Measurements from ENCODE around the gene MYO7B. TPM values are rescaled to one million over a fixed set of nuclear protein-coding genes. Genes with fewer than 3 reads are reported as not detected.

The MYO7B gene
- total and polyA plus RNA-seq, 8 donors, result 0.61 to 2.4 (median 1.00) TPM

DNA sequence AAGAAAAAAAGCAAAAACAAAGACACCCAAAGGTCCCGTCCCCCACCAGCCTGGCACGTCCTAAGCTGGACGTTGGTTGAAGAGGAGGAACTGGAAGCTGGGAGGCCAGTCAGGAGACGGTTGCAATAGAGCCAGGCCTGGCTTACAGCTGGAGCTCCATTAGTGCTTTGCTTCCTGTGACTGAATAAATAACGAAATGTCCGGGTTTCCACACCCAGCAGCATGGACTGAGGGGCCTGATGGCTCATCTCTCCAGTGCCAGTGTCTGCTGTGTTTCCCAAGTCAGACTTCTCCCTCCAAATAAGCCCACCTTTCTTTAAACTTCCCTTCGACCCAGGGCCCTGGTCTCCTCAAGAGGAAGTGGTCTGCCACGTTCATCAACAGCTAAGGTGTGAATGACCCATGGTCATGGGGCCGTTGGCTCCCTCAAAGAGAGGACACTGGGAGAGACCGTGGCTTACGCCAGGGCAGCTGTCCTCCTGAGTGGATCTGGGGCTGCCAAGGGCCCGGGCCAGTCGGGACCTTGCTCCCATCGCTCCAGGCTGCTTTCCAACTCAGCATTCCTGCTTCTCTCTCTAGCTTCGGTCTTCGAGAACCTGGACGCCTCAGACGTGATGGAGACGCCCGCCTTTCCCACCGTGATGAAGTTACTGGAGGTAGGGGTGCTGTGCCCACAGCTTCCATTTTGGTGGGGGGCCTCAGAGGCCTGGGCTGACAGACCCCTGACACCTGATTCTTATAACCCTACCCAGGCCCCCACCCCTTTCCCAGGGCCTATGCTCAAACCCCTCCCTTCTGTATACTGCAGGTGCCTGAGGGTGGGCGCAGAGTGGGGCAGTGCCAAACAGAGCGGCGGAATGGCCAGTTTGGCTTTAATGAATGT, 44.9 kb downstream of the MYO7B start:
- DNase-seq, result no peak
- intact Hi-C loops (cut with DNase I), result no loop called here

DNA sequence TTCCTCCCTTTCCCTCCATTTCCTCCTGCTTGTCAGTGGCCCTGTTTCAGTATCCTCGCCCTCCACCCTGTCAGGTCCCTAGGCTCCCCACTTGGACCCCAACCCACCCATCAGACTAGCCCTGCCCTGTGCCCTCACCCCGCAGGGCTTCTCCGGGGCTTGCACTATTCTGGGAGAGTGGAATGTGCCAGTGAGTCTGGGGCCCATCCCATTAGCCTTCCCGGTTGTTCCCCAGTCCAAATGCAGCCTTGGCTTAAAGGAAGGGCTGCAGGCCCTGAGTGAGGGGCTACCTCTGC, 45.5 kb downstream of the MYO7B start:
- intact Hi-C loops (cut with DNase I), result no loop called here
- Histone ChIP-seq H3K27ac (no peak overlapping the region), H3K36me3 (no peaks in the 10 kb centered on the region), H3K9me3 (no peaks in the 10 kb centered on the region), H3K4me1 (no peaks in the 10 kb centered on the region), H3K27me3 (no peaks in the 10 kb centered on the region), H3K4me3 (no peak overlapping the region)
- no peak for ATAC-seq
- TF ChIP-seq, protein P1, sequence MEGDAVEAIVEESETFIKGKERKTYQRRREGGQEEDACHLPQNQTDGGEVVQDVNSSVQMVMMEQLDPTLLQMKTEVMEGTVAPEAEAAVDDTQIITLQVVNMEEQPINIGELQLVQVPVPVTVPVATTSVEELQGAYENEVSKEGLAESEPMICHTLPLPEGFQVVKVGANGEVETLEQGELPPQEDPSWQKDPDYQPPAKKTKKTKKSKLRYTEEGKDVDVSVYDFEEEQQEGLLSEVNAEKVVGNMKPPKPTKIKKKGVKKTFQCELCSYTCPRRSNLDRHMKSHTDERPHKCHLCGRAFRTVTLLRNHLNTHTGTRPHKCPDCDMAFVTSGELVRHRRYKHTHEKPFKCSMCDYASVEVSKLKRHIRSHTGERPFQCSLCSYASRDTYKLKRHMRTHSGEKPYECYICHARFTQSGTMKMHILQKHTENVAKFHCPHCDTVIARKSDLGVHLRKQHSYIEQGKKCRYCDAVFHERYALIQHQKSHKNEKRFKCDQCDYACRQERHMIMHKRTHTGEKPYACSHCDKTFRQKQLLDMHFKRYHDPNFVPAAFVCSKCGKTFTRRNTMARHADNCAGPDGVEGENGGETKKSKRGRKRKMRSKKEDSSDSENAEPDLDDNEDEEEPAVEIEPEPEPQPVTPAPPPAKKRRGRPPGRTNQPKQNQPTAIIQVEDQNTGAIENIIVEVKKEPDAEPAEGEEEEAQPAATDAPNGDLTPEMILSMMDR (IDR thresholded peaks at IDR 0.05), result no peak
- no peak for DNase-seq

More for the DNA sequence above, 44.9 kb downstream of the MYO7B start:
- Histone ChIP-seq H3K4me3 (no peak overlapping the region), H3K4me1 (peaks cover 0 to 4% of the 10 kb centered on the region in 2 donors), H3K36me3 (no peaks in the 10 kb centered on the region), H3K27me3 (no peaks in the 10 kb centered on the region), H3K27ac (no peak overlapping the region), H3K9me3 (no peaks in the 10 kb centered on the region)
- TF ChIP-seq, protein P1 (IDR thresholded peaks at IDR 0.05), result no peak
- ATAC-seq, result no peak

DNA sequence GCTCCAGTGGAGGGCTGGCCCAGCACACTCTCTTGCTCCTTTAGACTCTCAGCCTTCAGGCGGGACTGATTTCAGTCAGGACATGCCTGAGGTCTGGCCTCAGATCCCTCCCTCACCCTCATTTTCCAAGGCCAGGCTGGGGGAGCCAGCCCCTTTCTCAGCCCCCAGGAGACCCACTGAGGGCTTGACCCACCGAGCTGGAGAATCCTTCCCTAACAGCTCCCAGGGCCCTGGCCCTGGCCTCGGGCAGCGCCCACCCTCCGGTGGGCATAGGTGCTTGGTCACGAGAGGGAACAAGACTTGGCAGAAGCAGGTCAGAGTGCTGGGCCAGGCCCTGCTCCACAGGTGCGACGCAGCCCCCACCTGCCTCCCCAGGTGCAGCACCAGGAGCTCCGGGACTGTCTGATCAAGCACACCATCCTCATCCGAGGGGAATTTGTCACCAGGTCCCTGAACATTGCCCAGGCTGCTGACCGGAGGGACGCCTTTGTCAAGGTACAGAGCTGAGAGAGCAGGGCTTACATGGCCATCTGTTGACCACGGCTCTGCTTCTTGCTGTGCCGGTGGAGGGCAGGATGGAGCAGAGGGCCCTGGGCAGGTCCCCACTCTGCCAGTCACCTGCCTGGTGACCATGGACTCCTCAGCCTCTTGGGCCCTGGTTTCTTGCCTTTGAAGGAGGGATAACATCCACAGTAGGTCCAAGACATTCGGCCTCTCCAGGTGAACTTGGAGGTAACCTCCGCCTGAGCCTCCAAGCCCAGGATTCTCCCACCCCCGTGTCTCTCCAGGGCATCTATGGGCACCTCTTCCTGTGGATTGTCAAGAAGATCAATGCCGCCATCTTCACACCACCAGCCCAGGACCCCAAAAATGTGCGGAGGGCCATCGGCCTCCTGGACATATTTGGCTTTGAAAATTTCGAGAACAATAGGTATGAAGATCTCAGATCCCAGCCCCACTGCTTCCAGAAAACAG, 46.3 kb downstream of the MYO7B start:
- H3K27me3 ChIP-seq, result no peaks in the 10 kb centered on the region
- TF ChIP-seq, protein P1 (IDR thresholded peaks at IDR 0.05), result no peak
- ATAC-seq, result no peak
- H3K4me3 ChIP-seq, result no peak overlapping the region
- intact Hi-C loops (cut with DNase I), result no loop called here
- no peaks in the 10 kb centered on the region for H3K9me3 ChIP-seq
- no peaks in the 10 kb centered on the region for H3K36me3 ChIP-seq
- DNase-seq, result no peak
- H3K4me1 ChIP-seq, result no peaks in the 10 kb centered on the region
- no peak overlapping the region for H3K27ac ChIP-seq

DNA sequence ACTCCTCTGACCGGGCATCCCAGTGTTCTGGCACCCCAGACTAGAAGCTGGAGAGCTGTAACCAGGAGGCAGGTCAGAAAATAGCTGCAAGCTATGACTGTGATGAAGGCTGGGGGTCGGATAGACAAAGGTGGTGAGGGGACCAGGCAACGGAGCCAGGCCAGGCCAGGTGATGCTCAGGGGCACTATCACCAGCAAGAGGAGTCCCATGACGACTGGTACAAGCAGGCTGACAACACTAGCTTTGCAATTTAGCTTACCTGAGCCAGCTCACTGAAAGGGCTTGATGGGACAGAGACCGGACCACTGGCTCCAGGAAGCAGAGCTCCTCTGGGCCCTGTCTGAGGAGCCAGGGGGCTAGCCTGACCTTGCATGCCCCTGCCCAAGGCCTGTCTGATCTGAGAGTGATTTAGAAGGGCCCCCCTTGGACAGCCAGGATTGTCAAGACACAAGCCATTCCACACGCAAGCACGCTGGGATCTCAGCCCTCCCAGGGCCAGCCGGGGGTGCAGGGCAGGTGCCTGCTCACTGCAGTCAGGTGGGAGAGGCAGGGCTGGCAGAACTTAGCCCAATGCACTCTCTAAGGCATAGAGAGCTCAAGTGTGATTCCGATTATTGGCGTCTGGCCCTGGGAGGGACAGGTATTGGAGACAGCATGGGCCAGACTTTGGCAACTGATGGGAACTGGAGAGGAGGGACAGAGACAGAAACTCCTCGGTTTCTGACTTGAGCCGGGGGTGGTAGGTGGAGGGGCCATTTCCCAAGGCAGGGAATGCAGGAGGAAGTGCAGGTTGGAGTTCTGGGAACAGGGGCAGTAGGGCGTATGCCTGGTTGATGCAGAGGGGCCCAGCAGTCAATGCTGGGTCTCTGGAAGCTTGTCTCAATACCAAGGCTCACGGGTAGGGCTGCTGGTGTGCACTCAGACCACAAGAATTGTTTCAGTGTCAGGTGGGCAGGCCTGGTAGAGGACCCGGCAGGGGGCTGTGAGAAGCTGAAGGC, 47.7 kb downstream of the MYO7B start:
- Histone ChIP-seq H3K27ac (no peak overlapping the region), H3K4me3 (no peak overlapping the region), H3K27me3 (no peaks in the 10 kb centered on the region), H3K36me3 (no peaks in the 10 kb centered on the region), H3K9me3 (no peaks in the 10 kb centered on the region), H3K4me1 (no peaks in the 10 kb centered on the region)
- ATAC-seq (no peak), DNase-seq (no peak)
- TF ChIP-seq, protein P1 (IDR thresholded peaks at IDR 0.05), result no peak
- intact Hi-C loops (cut with DNase I), result no loop called here
